T-cell (primary cell): Measurements from ENCODE around the gene MLKL. TPM values are rescaled to one million over a fixed set of nuclear protein-coding genes. Genes with fewer than 3 reads are reported as not detected.

Source experiments
- ATAC-seq, 4 experiments: fragments of 200-7000 bp in 3 of 4; fragments of 150-1000 bp in 1 of 4; cut with Tn5 transposase; replicated peaks in 1 of 4; 1 replicate in 3 of 4; 2 replicates in 1 of 4; pipeline ENCODE4 v1.10.0; 2021; ENCODE audit warnings: moderate library complexity in 3 of 4, mild to moderate bottlenecking in 2 of 4, moderate number of reproducible peaks in 1 of 4
- CTCF ChIA-PET, 2 donors: fragments of 300-600 bp; sonication (Branson Sonifier 250); formaldehyde crosslinking; loops; one replicate each; lab custom pipeline; 2022; ENCODE audit warnings: antibody characterized with exemption in 2 of 2; lab: Charles Lee
- POLR2A ChIA-PET, 2 donors: fragments of 300-600 bp; sonication (Branson Sonifier 250); formaldehyde crosslinking; loops; one replicate each; lab custom pipeline; 2022; ENCODE audit warnings: antibody characterized with exemption in 2 of 2; lab: Charles Lee
- DNase-seq, 35 experiments: peaks; one replicate each; pipeline versions ENCODE4 v3.0.0 to v3.0.0-alpha.2; 2013 to 2023
- H3K27ac ChIP-seq: one replicate; pipeline ENCODE4 v1.5.1; 2013; ENCODE audit warnings: low read length
- H3K27me3 ChIP-seq, 2 experiments: replicated peaks in 1 of 2; 1 replicate in 1 of 2; 2 replicates in 1 of 2; pipeline versions ENCODE4 v1.6.1 to v1.7.0; 2013; ENCODE audit warnings: low read length in 1 of 2, mixed read lengths in 1 of 2; ENCODE audit not compliant: control insufficient read depth in 2 of 2, insufficient read depth in 2 of 2; ENCODE audit errors: extremely low read depth in 1 of 2
- H3K36me3 ChIP-seq, 2 donors: 1 replicate in 1 of 2; 2 replicates in 1 of 2; pipeline versions ENCODE4 v1.6.1 to v1.7.0; 2013; ENCODE audit warnings: low read length in 1 of 2; ENCODE audit not compliant: control insufficient read depth in 2 of 2, insufficient read depth in 1 of 2; ENCODE audit errors: extremely low read depth in 1 of 2
- H3K4me1 ChIP-seq, 2 experiments: 1 replicate in 1 of 2; 2 replicates in 1 of 2; pipeline versions ENCODE4 v1.6.1 to v1.7.0; 2013; ENCODE audit warnings: low read length in 2 of 2, mixed read lengths in 1 of 2; ENCODE audit not compliant: insufficient read depth in 2 of 2, control insufficient read depth in 1 of 2; ENCODE audit errors: extremely low read depth in 1 of 2
- H3K4me3 ChIP-seq, 2 donors: 1 replicate in 1 of 2; 2 replicates in 1 of 2; pipeline versions ENCODE4 v1.5.1 to v1.7.0; 2013; ENCODE audit warnings: mild to moderate bottlenecking in 2 of 2, low read length in 1 of 2, moderate library complexity in 1 of 2; ENCODE audit not compliant: control insufficient read depth in 1 of 2; ENCODE audit errors: extremely low read depth in 1 of 2
- H3K9me3 ChIP-seq: 2 replicates; pipeline ENCODE4 v1.7.0; 2013
- H3K27ac Mint-ChIP-seq, 2 donors: one replicate each; pipeline ENCODE4 v1.8.0; 2020 to 2021; ENCODE audit warnings: mild to moderate bottlenecking in 2 of 2, mixed read lengths in 2 of 2
- H3K27me3 Mint-ChIP-seq, 2 donors: one replicate each; pipeline ENCODE4 v1.8.0; 2021 to 2022; ENCODE audit warnings: mixed read lengths in 2 of 2
- H3K36me3 Mint-ChIP-seq: one replicate; pipeline ENCODE4 v1.8.0; 2021; ENCODE audit warnings: mixed read lengths
- H3K4me1 Mint-ChIP-seq, 3 donors: one replicate each; pipeline ENCODE4 v1.8.0; 2020 to 2022; ENCODE audit warnings: mixed read lengths in 3 of 3, mild to moderate bottlenecking in 1 of 3
- H3K4me3 Mint-ChIP-seq, 3 donors: one replicate each; pipeline ENCODE4 v1.8.0; 2020 to 2022; ENCODE audit warnings: mild to moderate bottlenecking in 3 of 3, mixed read lengths in 3 of 3, moderate library complexity in 3 of 3
- H3K9me3 Mint-ChIP-seq, 3 donors: one replicate each; pipeline ENCODE4 v1.8.0; 2020 to 2022; ENCODE audit warnings: mixed read lengths in 3 of 3
- WGBS: methylation state at CpG from one replicate; pipeline ENCODE4 v1.1.5; 2013; ENCODE audit warnings: missing lambda C conversion rate; ENCODE audit not compliant: insufficient coverage; 5-methylcytosine and 5-hydroxymethylcytosine counted together
- total RNA-seq, 35 experiments: library from RNA in 6 of 35; stranded (reverse) in 6 of 35; fragments of 120-200 nt in 1 of 35; gene quantifications; one replicate each; pipeline versions ENCODE4 v1.2.1 to v1.2.4 and lab custom pipeline; 2013 to 2026

MLKL gene
- total RNA-seq, 5 donors from 2014 or later (not counting 1 experiment from before 2014, with no cell fraction given), result 27.4 to 40.7 (median 33.4) TPM

GRCh38 chr16:74735162-74735452 lies 34.4 kb upstream of the MLKL start:
- ATAC-seq (no peak), DNase-seq (no peak)
- no peaks in the 10 kb centered on the region for H3K36me3 ChIP-seq
- Mint-ChIP-seq H3K4me3 (no peak overlapping the region), H3K36me3 (no peaks in the 10 kb centered on the region), H3K4me1 (peaks cover 7 to 8% (median 8%) of the 10 kb centered on the region in 3 donors), H3K9me3 (no peaks in the 10 kb centered on the region), H3K27me3 (peaks cover 4 to 10% of the 10 kb centered on the region in 2 donors), H3K27ac (no peak overlapping the region)
- no peaks in the 10 kb centered on the region for H3K9me3 ChIP-seq
- peaks cover 0 to 30% of the 10 kb centered on the region in 2 experiments for H3K27me3 ChIP-seq
- 95% methylated on average over 7 of the region's 10 CpGs for WGBS
- peaks cover 0 to 4% of the 10 kb centered on the region in 2 experiments for H3K4me1 ChIP-seq
- H3K27ac ChIP-seq, result no peak overlapping the region
- H3K4me3 ChIP-seq, result no peak overlapping the region
- ChIA-PET POLR2A (no interaction called here), CTCF (interaction anchor here in 1 of 2 donors (0.6 kb wide), 1 partner anchor 15 kb away, joined by 3 read pairs; no protein-coding TSS in a partner anchor)

- Mint-ChIP-seq H3K4me1 (peaks cover 10 to 12% (median 10%) of the 10 kb centered on the region in 3 donors), H3K9me3 (no peaks in the 10 kb centered on the region), H3K4me3 (no peak overlapping the region), H3K27ac (no peak overlapping the region), H3K36me3 (no peaks in the 10 kb centered on the region), H3K27me3 (peaks cover 0 to 7% of the 10 kb centered on the region in 2 donors)
- POLR2A ChIA-PET, result no interaction called here
- Histone ChIP-seq H3K36me3 (no peaks in the 10 kb centered on the region), H3K4me3 (no peak overlapping the region), H3K27me3 (peaks cover 0 to 27% of the 10 kb centered on the region in 2 experiments), H3K27ac (no peak overlapping the region), H3K4me1 (peaks cover 0 to 9% of the 10 kb centered on the region in 2 experiments), H3K9me3 (no peaks in the 10 kb centered on the region)
- no peak for ATAC-seq
- DNase-seq, result no peak
- 72% methylated on average over 18 of the region's 21 CpGs for WGBS
- CTCF ChIA-PET, result interaction anchor here in 1 of 2 donors (0.6 kb wide), 1 partner anchor 15 kb away, joined by 3 read pairs; no protein-coding TSS in a partner anchor
Measured at GRCh38 chr16:74734361-74735161, 33.9 kb upstream of the MLKL start.

GRCh38 chr16:74732707-74733350 lies 32.2 kb upstream of the MLKL start:
- Histone ChIP-seq H3K9me3 (no peaks in the 10 kb centered on the region), H3K36me3 (no peaks in the 10 kb centered on the region), H3K27me3 (peaks cover 0 to 16% of the 10 kb centered on the region in 2 experiments), H3K4me1 (peaks cover 0 to 11% of the 10 kb centered on the region in 2 experiments), H3K27ac (no peak overlapping the region), H3K4me3 (no peak overlapping the region)
- no peaks in the 10 kb centered on the region for H3K9me3 Mint-ChIP-seq
- ChIA-PET CTCF (interaction anchor here in 1 of 2 donors (0.5 kb wide), 1 partner anchor 128 kb away, joined by 6 read pairs; no protein-coding TSS in a partner anchor), POLR2A (no interaction called here)
- peaks cover 0 to 4% of the 10 kb centered on the region in 2 donors for H3K27me3 Mint-ChIP-seq
- WGBS, result 50% methylated on average over 11 of the region's 15 CpGs
- no peak overlapping the region for H3K27ac Mint-ChIP-seq
- ATAC-seq (no peak), DNase-seq (no peak)
- H3K4me3 Mint-ChIP-seq, result no peak overlapping the region
- H3K36me3 Mint-ChIP-seq, result no peaks in the 10 kb centered on the region
- H3K4me1 Mint-ChIP-seq, result peaks cover 12 to 13% (median 12%) of the 10 kb centered on the region in 3 donors

- no peak overlapping the region for H3K4me3 Mint-ChIP-seq
- ChIA-PET CTCF (interaction anchor here in 1 of 2 donors (0.9 kb wide), 1 partner anchor 131 kb away, joined by 7 read pairs; no protein-coding TSS in a partner anchor), POLR2A (no interaction called here)
- Histone ChIP-seq H3K27me3 (peaks cover 0 to 11% of the 10 kb centered on the region in 2 experiments), H3K4me3 (no peak overlapping the region), H3K4me1 (peaks cover 0 to 11% of the 10 kb centered on the region in 2 experiments), H3K36me3 (no peaks in the 10 kb centered on the region), H3K27ac (no peak overlapping the region), H3K9me3 (no peaks in the 10 kb centered on the region)
- no peak for DNase-seq
- 92% methylated on average over 6 of the region's 8 CpGs for WGBS
- peaks cover 12 to 13% (median 12%) of the 10 kb centered on the region in 3 donors for H3K4me1 Mint-ChIP-seq
- H3K9me3 Mint-ChIP-seq, result peaks cover 0 to 3% (median 1%) of the 10 kb centered on the region in 3 donors
- ATAC-seq, result no peak
- H3K36me3 Mint-ChIP-seq, result no peaks in the 10 kb centered on the region
- H3K27ac Mint-ChIP-seq, result no peak overlapping the region
- peaks cover 0 to 2% of the 10 kb centered on the region in 2 donors for H3K27me3 Mint-ChIP-seq
Measured at GRCh38 chr16:74731853-74732477, 31.3 kb upstream of the MLKL start.

GRCh38 chr16:74729783-74730683 lies 29.4 kb upstream of the MLKL start:
- Histone ChIP-seq H3K4me1 (peaks cover 0 to 11% of the 10 kb centered on the region in 2 experiments), H3K27ac (no peak overlapping the region), H3K27me3 (peaks cover 0 to 5% of the 10 kb centered on the region in 2 experiments), H3K4me3 (no peak overlapping the region), H3K9me3 (no peaks in the 10 kb centered on the region), H3K36me3 (no peaks in the 10 kb centered on the region)
- DNase-seq, result no peak
- WGBS, result 46% methylated on average over 4 of the region's 11 CpGs
- peak overlapping the region in 1 of 2 donors; percentile 44 for H3K27ac Mint-ChIP-seq
- no peak for ATAC-seq
- ChIA-PET POLR2A (interaction anchor here (0.6 to 0.9 kb wide), 2 partner anchors 81 to 922 kb away, joined by 3 read pairs; no protein-coding TSS in a partner anchor), CTCF (interaction anchor here in 1 of 2 donors (0.6 kb wide), 2 partner anchors 294 to 690 kb away, joined by 3 to 4 read pairs; no protein-coding TSS in a partner anchor)
- no peak overlapping the region for H3K4me3 Mint-ChIP-seq
- no peaks in the 10 kb centered on the region for H3K36me3 Mint-ChIP-seq
- H3K27me3 Mint-ChIP-seq, result no peaks in the 10 kb centered on the region
- peaks cover 0 to 8% (median 7%) of the 10 kb centered on the region in 3 donors for H3K9me3 Mint-ChIP-seq
- peaks cover 12 to 13% (median 12%) of the 10 kb centered on the region in 3 donors for H3K4me1 Mint-ChIP-seq
